Lung microvascular endothelial cell (primary cell): ENCODE data around the gene CFAP299. TPM values are rescaled to one million over a fixed set of nuclear protein-coding genes. Genes with fewer than 3 reads are reported as not detected.

ENCODE experiments used
- DNase-seq, 2 donors: peaks; one replicate each; pipeline versions ENCODE4 v3.0.0 to v3.0.0-alpha.2; 2010; ENCODE audit warnings: low read depth in 2 of 2
- total RNA-seq: library from RNA; depleted of rRNA; stranded (reverse); fragments of >200 nt; gene quantifications from 2 replicates; pipeline ENCODE4 v1.2.1, GENCODE V29; 2014

CFAP299 gene
- total RNA-seq, 1 donor from 2014 or later: not detected

GRCh38 chr4:80806472-80806871 lies 470.9 kb downstream of the CFAP299 start:
- no peak for DNase-seq

DNA sequence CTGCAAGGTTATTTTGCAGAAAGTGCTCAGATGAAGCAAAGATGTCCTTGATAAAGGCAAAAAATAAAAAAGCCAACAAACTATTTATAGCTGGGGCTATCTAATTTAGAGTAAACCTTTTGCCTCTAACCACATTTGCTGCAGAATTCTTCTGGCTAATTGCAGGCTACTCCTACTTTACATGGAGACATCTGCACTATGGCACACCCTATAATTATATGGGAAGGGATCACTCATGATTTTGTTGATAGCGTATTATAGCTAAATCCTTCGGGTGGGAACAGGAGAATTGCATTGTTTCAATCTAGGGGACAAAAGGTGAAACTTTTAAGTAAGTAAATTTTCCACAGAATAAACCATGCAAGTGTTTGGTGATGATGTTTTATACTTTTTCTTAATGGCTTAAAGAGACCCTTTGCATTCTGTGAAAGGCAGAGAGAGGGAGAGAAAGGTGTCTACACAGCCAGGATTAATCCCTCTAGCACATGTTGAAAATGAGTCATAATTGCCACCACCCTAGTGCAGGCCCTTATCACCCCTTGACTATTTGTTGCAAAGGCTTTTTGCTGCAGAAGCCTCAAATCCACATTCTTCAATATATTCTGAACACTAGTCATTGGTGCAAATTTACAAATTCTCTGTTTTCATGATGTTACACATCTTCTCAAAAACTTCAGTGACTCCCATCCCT lies 473.7 kb downstream of the CFAP299 start:
- DNase-seq: no peak

GRCh38 chr4:80811406-80811805 lies 475.9 kb downstream of the CFAP299 start:
- no peak for DNase-seq

DNA sequence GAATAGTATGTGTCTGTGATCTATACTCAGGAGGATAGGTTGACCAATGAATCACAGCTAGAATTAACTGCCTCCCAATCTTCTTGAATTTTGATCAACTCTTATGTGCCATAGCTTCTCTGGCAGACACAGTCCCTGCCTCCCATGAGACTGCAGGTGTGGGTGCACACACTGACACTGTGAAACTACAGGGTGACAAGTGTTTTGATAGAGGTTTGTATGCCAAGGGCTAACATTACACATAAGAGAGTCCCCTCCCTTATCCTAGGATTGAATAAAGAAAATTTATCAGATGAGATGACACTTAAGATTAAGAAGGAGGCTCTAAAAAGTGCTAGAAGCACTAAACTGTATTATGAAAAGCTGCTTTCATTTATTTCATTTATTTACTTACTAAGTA lies 476.6 kb downstream of the CFAP299 start:
- DNase-seq: no peak

GRCh38 chr4:80814266-80814665 lies 478.7 kb downstream of the CFAP299 start:
- DNase-seq: no peak

- no peak for DNase-seq
Observed at GRCh38 chr4:80831383-80832361, 496.1 kb downstream of the CFAP299 start.

- no peak for DNase-seq
Observed at GRCh38 chr4:80839281-80839680, 503.8 kb downstream of the CFAP299 start.

- DNase-seq: no peak
Observed at GRCh38 chr4:80839792-80840191, 504.3 kb downstream of the CFAP299 start.

DNA sequence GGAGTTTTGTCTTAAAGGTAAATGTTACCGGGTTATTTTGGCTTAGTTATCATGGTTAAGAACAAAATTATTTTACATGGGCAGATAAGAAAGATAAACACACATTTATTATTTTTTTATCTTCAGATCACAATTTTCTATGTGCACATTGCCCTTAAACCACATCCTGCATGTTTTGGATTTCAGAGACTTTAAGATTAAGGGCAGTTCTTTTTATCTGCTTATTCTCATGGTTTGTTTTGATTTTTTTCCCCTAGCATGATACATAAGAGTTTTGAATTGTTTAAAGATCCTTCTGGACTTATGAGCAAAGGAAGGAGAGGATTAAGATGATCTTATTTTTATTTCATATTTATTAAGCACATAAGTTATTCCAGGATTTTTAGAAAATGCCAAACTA lies 504.9 kb downstream of the CFAP299 start:
- no peak for DNase-seq

- DNase-seq: no peak
Observed at GRCh38 chr4:80841587-80842281, 506.2 kb downstream of the CFAP299 start.

- no peak for DNase-seq
Observed at GRCh38 chr4:80846210-80846609, 510.7 kb downstream of the CFAP299 start.

GRCh38 chr4:80852061-80852460 lies 516.5 kb downstream of the CFAP299 start:
- DNase-seq: no peak

GRCh38 chr4:80873571-80873970 lies 538.0 kb downstream of the CFAP299 start:
- no peak for DNase-seq

DNA sequence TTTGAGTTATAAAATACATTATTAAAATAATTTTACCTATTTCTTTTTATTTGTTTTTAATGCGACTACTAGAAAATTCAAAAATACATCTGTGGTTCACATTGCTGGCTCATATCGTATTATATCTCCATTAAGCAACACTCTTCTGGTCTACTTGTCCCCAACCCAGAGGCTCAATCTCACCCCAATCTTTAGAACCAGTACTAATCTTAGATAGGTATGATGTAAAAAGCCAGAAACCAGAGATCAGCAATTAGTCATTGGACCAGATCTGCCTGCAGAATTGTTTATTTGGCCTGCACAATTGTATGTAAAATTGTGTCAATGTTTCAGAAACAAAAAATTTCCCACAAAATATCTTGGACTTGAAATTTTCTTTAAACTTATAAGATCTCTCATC lies 539.4 kb downstream of the CFAP299 start:
- no peak for DNase-seq

DNA sequence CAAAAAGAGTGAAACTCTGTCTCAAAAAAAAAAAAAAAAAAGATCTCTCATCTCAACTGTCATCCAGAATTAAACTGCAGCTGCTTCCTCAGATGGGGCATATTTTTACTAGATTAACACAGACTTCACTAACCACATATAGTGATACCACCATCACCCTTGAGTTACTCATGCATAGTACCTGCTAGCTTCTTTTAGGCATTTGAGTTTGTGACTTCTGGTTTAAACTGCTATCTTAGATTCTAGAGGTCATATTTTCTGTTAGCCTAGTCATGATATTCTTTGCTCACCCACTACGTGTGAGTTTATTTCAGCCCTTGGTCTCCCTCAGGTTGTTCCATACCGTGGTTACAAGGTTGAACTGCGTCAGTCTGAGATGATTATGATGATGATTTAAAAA lies 540.1 kb downstream of the CFAP299 start:
- no peak for DNase-seq

- no peak for DNase-seq
Observed at GRCh38 chr4:80876810-80877209, 541.3 kb downstream of the CFAP299 start.

DNA sequence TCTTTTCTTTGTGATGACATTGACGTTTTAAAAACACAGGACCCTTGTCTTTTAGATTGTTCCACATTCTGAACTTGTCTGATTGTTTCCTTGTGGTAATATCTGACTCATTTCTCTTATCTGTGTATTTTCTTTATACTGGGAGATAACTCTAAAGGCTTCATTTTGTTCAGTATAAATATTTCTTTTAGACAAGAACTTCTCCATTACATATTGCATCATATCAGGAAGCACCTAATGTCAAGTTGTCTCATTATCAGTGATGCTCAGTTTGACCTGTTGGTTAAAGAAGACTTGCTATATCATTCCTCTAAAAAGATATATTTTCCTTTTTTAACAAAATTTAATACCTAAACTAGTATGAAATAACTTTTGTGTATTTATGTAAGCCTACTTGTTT lies 542.7 kb downstream of the CFAP299 start:
- DNase-seq: no peak

GRCh38 chr4:80897537-80898303 lies 562.2 kb downstream of the CFAP299 start:
- DNase-seq: no peak

- no peak for DNase-seq
Observed at GRCh38 chr4:80900908-80901307, 565.4 kb downstream of the CFAP299 start.

DNA sequence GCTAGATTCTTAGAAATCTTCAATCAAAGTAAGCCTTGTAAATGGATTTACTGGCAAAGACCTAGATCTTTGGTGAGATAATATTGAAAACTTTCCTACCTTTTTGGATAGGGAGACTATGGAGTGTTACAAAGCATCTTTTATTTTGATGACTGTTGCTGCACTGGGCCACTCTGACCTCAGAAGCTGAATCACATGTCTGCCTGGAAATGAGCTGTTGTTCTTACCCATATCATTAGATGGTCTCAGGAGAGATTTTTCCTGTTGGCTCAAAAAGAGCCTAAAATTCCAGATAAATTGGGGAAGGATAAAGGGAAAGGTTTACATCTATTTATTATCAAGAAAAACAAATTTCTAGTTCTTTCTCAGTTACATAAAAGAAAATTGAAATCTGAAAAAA lies 567.5 kb downstream of the CFAP299 start:
- no peak for DNase-seq

- DNase-seq: no peak
Observed at GRCh38 chr4:80909938-80910337, 574.4 kb downstream of the CFAP299 start.
